Activated CD4-positive, alpha-beta T cell treated with anti-CD3 and anti-CD28 coated beads, Interleukin-2, amount 50 U/mL, for 4 hours (primary cell): ENCODE measurements around the gene DMTF1.

ENCODE experiments used
- DNase-seq, 2 experiments: peaks; one replicate each; pipeline ENCODE4 v3.0.0-alpha.2; 2020

Gene DMTF1

DNA sequence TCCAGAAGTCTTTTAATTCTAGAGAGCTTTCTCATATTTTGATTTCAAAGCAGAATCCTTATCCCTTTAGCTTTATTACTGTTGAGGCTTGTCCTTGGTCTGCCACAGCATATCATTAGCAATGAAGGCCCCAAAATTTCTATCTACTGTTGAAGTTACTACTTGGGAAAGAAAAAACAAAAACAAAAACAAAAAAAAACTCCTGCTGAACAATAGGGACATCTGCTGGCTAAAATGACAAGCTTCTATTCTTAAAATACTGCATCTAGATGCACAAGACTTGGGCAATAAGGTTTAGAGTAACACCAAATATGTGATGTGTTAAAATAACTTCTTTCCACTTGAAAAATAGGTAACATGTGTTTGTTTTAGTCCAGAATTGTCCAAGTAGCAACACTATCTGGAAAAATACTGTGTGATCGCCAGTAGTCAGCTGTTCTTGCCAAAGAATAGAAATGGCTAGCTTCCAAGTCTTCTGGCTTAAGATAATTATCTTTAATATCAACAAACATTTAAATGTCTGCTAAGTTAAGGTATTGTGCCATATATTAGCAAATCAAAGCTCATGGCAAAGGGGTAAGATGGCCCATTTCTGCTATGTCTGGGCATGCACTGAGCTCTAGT is 3.8 kb upstream of the DMTF1 start:
- no peak for DNase-seq

DNA sequence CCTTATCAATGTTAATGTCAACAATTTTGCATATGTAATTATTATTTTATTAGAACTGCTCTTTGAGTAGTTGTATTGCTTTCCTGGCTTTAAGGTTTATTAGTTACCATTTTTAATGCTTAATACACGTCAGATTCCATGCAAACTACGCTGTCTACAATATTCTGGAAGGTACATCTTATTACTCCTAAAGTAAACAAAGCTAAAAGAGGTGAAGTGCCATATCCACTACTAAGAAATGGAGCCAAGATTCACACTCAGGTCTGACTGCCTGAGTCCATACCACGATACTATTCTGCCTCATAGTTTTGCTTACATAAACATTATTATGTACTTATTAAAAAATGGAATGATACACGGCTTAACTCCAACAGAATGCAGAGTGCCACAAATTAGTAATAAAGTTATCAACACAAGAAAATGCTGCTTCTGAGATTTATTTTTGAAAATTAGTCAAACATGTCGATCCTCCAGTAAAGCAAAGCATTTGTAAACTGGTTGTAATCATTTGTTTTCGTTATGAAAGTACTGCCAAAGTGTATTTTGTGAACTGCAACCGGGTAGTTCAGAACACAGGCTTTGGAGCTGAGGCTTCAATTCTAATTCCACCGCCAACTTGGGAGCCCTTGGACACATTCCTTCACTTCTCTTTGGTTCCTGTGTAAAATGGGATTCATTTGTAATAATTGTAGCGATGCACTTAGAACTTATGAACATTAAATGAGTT is 1.1 kb upstream of the DMTF1 start:
- no peak for DNase-seq

DNA sequence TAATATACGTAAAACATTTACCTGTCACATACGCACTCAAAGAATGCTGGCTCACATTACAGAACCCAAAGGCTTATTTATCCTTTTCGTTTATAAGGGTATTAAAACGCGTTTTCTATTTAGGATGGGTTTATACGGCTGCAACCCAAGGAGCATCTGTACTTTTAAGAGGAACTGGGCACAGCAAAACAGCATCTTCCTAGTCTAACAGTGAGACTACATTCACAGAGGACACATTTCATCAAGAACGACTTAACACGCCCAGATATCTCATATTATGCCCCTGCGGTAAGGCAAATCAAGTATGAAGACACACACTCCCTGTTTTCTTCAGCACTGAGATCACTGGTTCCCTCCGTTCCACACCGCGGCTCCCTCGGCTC is 533 bp upstream of the DMTF1 start:
- DNase-seq: no peak

GRCh38 chr7:87152897-87153641 is 816 bp downstream of the DMTF1 start:
- DNase-seq: peak; percentile 6 to 18

DNA sequence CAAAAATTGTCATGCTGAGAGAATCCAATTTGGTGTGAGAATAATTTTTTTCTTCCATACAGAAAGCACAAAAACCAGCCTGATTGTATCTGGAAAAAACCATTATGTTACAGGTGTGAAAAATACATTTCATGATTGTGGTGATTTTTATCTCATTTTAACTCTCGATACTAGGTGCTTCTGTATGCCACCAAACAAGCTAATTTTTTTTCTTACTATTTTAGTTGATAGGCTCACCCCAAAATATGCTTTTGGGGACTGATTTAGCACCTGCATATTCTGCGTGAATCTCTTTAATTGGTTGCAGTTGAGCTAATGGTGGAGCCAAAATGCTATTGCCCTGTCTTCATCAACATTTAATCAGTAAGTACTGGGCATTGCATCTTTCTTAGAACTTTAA is 1.9 kb downstream of the DMTF1 start:
- no peak for DNase-seq

DNA sequence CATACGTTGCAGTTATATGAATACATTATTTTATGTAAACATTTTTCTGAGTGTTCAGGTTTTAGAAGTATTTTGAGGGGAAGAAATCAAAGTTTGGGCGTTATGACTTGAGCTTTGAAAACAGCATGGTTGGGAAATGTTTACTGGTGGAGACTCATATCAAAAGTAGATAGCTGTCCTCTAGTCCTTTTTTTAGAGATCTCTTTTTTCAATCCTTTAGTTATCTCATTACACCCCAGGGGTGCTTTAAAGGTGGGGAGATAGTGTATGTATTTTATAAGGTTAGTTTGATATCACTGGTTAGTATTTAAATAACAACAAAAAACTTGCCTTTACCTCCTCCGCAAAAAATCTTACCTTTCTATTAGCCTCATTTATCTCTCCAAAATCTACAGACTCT is 2.3 kb downstream of the DMTF1 start:
- DNase-seq: no peak

DNA sequence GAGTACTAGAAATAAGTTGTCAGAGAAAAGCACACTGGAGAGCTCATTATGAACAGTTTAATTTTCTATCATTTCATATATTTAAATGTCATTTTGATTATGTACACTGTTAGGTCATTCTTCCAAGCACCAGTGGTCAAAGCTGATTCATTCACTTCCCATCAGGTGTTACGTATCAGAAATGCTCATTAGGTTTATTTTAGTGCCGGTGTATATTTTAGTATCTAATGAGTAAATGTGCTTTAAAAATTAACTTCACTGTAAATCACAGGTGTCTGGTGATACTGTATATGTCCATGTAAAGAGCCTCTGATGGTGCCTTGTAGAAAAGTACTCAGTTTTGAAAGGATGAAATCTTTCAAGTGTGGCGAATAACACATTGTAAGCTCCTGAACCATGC is 3.5 kb downstream of the DMTF1 start:
- no peak for DNase-seq

DNA sequence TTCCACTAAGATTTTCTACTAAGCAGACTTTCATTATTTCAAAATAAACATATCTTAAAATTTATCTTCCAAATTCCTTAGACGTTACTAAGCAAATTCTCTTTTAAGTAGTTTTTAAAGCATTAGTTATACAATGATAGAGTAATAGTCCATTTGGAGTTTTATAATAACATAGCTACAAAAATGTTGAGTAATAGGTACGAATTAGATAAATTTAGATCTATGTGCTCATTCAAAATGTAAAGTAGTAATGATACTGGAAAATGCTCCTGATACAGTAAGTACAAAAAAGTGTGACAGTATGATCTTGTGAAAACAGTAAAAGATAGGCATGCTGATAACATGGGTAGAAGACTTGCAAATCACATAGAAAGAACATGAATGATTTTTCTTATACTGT is 4.5 kb downstream of the DMTF1 start:
- DNase-seq: no peak

DNA sequence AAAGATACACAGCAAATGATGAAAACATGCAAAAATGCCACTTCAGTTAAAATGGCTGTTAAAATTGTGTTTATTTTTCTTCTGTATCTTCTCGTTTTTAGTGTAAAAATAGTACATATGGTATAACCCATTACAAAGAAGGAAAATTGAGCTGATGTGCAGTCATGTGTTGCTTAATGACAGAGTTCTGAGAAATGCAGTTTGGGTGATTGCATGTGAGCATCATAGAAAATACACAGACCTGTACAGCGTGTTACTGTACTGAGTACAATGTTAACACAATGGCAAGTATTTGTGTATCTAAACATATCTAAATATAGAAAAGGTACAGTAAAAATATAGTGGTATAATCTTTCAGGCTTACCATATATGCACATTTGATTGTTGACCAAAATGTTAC is 7.3 kb downstream of the DMTF1 start:
- DNase-seq: no peak

DNA sequence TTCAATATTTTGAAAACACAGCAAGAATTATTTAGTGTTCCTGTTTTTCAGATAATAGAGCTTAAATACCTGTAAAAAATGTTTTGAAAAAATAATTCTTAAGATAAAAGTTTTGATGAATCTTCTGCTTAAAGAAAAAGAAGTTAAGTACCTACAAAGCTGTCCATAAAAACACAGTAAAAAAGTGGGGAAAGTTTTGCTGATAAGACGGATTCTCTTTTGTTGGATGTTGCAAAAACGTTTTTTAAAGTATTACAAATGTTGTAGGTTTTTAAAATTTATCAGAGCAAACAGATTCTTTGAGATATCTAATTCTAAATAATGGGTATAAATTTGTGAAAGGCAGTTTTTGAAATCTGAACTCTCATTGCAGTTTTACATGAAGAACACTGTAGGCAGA is 12.2 kb downstream of the DMTF1 start:
- DNase-seq: no peak

DNA sequence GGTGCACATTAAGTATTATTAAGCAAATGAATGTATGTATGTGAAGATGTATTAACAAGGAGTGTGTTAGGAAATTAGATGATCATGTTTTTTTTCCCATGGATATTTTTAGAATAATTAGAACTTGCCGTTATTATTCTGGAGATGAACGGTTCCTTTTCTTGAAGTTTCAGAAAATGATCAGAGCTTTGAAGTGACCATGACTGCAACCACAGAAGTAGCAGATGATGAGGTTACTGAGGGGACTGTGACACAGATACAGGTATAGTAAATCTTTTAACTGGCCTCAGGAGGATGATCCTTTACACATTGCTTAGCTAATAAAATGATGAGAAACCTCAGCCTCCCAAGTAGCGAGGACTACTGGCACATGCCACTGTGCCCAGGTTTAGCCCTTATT is 18.6 kb downstream of the DMTF1 start:
- DNase-seq: no peak

DNA sequence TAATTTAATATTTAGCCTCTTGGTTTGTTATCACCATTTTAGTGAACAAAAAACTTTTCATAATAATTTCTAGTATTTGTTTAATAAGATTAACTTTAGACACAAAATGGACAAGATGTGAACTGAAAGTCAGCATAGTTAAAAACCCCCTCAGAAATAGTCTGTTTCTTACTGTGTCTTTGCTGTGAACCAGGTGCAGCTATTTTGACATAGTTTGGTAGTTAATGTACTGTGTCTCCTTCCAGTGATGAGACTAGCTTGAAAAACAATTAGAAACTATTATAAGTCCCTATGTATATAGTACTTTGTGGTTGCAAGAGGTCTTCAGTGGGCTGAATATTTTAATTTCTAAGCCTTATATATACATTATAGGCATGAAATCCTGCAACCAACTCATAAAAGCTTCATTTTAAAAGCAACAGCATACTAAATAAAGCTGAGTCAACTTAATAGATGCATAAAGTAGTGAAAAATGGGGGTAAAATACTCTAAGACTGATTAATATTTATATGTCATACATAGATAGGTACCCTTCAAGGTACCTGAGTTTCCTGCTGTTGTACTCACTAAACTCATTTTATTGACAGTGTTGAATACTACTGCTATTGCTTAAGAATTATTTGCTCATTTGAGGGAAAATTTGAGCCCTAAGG is 19.2 kb downstream of the DMTF1 start:
- no peak for DNase-seq

GRCh38 chr7:87173471-87173870 is 21.2 kb downstream of the DMTF1 start:
- no peak for DNase-seq

DNA sequence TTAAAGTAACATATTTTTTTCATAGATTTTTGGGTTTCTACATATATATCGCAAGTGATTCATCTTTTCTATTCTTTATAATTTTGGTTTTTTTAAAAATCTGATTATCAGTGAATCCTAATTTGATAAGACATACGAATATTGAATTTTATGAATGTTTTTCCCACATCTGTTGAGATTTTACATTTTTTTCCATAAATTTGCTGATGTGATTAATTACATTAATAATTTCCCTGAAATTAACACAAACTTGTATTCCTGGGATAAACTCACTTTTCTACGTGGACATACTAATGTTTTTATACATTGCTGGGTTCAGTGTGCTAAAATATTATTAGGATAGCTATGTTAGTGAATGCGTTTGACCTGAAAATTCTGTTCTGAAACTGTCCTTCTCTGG is 26.1 kb downstream of the DMTF1 start:
- DNase-seq: no peak

- DNase-seq: no peak
Observed at GRCh38 chr7:87179180-87179579, 26.9 kb downstream of the DMTF1 start.

DNA sequence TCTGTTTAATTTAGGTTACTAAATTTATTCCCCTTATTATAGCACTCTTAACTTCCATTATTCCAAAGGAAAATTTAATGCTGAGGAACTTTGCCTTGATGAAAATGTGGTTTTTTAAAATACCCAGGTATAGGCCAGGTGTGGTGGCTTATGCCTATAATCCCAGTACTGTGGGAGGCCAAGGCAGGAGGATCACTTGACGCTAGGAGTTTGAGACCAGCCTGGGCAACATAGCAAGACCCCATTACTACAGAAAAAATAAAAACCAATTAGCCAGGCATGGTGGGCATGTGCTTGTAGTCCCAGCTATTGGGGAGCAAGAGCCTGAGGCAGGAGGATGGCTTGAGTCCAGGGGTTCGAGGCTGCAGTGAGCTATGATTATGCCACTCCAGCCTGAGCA is 34.9 kb downstream of the DMTF1 start:
- DNase-seq: no peak

GRCh38 chr7:87188930-87189329 is 36.7 kb downstream of the DMTF1 start:
- DNase-seq: no peak

GRCh38 chr7:87190783-87191182 is 38.5 kb downstream of the DMTF1 start:
- DNase-seq: no peak

DNA sequence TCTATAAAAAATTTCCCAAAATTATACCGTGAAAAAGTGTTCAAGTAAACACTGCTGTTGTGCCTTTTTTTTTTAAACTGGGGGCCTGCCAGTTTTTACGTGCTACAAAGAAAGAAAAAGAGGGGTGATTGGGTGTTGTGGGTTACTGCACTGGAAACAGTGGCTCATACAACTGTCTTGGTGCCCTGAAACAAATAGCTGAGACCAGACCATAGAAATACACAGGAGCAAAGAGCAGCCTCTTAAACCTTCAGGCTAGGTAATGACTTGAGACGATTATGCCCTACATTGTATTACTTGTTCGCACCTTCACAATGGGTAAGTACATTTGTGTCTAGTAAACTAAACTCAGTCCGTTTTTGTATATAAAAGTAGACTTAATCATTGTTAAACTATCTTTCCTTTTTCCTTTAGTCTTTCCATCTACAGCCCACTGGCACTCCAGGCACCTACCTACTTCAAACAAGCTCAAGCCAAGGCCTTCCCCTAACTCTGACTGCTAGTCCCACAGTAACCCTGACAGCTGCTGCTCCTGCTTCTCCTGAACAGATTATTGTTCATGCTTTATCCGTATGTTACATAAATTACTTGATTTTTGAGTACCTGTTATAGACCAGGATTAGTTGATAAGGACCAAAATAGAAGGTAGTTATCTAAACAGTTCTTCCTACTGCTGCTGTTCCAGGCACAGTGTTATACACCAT is 40.7 kb downstream of the DMTF1 start:
- DNase-seq: no peak

DNA sequence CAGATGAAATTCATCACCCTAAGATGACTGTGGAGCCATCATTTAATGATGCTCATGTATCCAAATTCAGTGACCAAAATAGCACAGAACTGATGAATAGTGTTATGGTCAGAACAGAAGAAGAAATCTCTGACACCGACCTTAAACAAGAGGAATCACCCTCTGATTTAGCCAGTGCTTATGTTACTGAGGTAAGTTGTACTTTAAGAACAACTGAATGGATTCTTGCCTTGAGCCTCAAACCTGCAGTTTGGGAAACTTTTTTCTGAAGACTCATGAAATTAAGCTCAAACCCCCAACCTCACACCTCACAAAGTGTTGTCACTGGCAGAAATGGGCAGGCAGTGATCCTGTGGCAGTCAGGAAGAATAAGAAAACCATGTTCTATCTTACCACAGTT is 41.7 kb downstream of the DMTF1 start:
- DNase-seq: no peak

- DNase-seq: no peak
Observed at GRCh38 chr7:87199241-87199640, 47.0 kb downstream of the DMTF1 start.

DNA sequence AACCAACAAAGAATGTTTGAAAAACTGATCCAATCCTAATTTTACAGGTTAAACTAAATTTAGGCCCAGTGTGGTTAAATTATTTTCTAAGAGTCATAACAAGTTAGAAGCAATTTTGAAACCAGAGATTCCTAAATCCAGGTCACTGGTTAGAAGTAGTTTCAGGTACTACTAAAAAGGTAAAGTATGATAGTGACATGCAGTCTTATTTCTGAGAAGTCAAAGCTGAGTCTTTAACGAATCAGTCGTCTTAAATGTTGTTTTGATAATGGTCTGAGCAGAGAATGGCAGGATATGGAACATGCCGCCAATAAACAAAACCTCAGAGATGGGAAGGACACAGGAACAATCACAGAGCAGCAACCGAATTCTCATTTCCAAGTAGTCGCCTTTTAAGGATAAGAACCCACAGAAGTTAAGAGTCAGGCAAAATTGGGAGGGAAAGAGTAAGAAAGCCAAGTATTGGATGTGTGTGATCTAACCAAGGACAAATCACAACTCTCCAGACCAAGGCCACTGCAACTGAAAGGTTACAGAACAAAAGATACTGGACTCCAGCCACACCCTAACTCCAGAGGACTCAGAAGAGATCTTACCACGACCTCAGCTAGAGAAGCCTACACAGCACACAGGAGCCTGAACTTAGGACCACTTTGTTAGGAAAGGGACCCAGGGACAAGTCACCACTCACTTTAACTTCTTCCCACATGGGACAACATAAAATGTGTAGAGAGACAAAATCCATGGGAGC is 47.6 kb downstream of the DMTF1 start:
- DNase-seq: no peak
